ENCODE measurements around the gene MICAL3. TPM values are rescaled to one million over a fixed set of nuclear protein-coding genes. Genes with fewer than 3 reads are reported as not detected.
"Not testable (repeated sequence)": the region's sequence is repeated elsewhere in the genome, so short reads cannot be mapped to it uniquely, and the experiment has no call there.

The MICAL3 gene
- total RNA-seq, 4 donors from 2014 or later = 84.2 to 290 (median 151) TPM

DNA sequence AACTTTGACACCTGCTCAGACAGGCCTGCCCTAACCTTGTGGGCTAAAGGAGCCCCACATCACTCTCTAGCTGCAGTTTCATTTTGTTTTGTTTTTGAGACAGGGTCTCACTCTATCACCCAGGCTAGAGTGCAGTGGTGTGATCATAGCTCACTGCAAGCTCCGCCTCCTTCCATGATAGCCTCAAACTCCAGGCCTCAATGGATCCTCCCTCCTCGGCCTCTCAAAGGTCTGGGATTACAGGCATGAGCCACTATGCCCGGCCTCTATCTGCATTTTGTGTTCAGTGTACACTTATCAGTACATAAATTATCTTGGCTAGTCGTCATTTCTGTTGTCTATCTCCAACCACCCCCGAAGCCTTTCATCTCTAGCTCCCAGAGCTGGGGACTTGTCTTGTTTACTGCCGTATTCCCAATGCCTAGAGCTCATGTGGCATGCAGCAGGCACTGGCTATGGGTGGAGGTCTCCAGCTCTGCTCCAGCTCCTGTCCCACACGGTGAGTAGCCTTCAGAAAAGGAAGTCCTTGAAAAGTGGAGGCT lies 31.3 kb upstream of the MICAL3 start:
- Histone ChIP-seq H3K36me3 (no peaks in the 10 kb centered on the region), H3K4me1 (peaks cover 16 to 37% (median 22%) of the 10 kb centered on the region in 4 donors), H3K27ac (peak overlapping the region; percentile 66 to 85 (median 83)), H3K4me3 (no peak overlapping the region), H3K9me3 (no peaks in the 10 kb centered on the region), H3K27me3 (no peaks in the 10 kb centered on the region)
- TF ChIP-seq EP300 (IDR thresholded peaks at IDR 0.05; ENCODE audit: low read depth) = no peak
- no peak for TF ChIP-seq POLR2AphosphoS5 (IDR thresholded peaks at IDR 0.05)
- TF ChIP-seq, protein P1, sequence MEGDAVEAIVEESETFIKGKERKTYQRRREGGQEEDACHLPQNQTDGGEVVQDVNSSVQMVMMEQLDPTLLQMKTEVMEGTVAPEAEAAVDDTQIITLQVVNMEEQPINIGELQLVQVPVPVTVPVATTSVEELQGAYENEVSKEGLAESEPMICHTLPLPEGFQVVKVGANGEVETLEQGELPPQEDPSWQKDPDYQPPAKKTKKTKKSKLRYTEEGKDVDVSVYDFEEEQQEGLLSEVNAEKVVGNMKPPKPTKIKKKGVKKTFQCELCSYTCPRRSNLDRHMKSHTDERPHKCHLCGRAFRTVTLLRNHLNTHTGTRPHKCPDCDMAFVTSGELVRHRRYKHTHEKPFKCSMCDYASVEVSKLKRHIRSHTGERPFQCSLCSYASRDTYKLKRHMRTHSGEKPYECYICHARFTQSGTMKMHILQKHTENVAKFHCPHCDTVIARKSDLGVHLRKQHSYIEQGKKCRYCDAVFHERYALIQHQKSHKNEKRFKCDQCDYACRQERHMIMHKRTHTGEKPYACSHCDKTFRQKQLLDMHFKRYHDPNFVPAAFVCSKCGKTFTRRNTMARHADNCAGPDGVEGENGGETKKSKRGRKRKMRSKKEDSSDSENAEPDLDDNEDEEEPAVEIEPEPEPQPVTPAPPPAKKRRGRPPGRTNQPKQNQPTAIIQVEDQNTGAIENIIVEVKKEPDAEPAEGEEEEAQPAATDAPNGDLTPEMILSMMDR (IDR thresholded peaks at IDR 0.05) = no peak
- TF ChIP-seq POLR2A (IDR thresholded peaks at IDR 0.05) = no peak
- in situ Hi-C loops (cut with MboI; ENCODE audit: low pct_ligation_motif_present in 1 of 4, low pct_unique_long_range_greater_than_20kb in 1 of 4, low sequenced_read_pairs in 3 of 4) = no loop called here
- 72 to 88% methylated on average over 6 to 7 of the region's 7 CpGs for WGBS, 2 donors (ENCODE audit: low coverage in 1 of 2)
- no peak for DNase-seq
- intact Hi-C loops (cut with DNase I; ENCODE audit: low total_unique reads) = no loop called here

DNA sequence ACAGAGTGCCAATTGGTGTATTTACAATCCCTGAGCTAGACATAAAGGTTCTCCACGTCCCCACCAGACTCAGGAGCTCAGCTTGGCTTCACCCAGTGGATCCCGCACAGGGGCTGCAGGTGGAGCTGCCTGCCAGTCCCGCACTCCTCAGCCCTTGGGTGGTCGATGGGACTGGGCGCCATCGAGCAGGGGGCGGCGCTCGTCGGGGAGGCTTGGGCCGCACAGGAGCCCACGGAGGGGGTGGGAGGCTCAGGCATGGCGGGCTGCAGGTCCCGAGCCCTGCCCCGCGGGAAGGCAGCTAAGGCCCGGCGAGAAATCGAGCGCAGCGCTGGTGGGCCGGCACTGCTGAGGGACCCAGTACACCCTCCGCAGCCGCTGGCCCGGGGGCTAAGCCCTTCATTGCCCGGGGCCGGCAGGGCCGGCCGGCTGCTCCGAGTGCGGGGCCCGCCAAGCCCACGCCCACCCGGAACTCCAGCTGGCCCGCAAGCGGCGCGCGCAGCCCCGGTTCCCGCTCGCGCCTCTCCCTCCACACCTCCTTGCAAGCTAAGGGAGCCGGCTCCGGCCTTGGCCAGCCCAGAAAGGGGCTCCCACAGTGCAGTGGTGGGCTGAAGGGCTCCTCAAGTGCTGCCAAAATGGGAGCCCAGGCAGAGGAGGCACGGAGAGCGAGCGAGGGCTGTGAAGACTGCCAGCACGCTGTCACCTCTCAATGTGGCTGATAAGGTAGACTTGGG lies 29.0 kb upstream of the MICAL3 start:
- H3K9me3 ChIP-seq; DNase-seq; in situ Hi-C loops (cut with MboI; ENCODE audit: low pct_ligation_motif_present in 1 of 4, low pct_unique_long_range_greater_than_20kb in 1 of 4, low sequenced_read_pairs in 3 of 4); H3K27me3 ChIP-seq; H3K4me3 ChIP-seq; intact Hi-C loops (cut with DNase I; ENCODE audit: low total_unique reads); H3K36me3 ChIP-seq; H3K27ac ChIP-seq: not testable (repeated sequence)
- H3K4me1 ChIP-seq = peaks cover 16 to 36% (median 20%) of the 10 kb centered on the region in 4 donors
- WGBS, 2 donors (ENCODE audit: low coverage in 1 of 2) = 95 to 96% methylated on average over 4 to 43 of the region's 49 CpGs

DNA sequence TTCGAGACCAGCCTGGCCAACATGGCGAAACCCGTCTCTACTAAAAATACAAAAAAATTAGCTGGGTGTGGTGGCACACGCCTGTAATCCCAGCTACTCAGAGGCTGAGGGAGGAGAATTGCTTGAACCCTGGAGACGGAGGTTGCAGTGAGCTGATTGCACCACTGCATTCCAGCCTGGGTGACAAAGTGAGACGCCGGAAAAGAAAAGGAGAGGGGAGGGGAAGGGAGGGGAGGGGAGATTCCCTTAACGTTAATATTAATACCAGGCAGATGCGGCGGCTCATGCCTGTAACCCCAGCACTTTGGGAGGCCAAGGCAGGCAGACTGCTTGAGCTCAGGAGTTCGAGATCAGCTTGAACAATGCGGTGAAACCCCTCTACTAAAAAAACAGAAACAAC lies 26.8 kb upstream of the MICAL3 start:
- H3K9me3 ChIP-seq; in situ Hi-C loops (cut with MboI; ENCODE audit: low pct_ligation_motif_present in 1 of 4, low pct_unique_long_range_greater_than_20kb in 1 of 4, low sequenced_read_pairs in 3 of 4); H3K4me3 ChIP-seq; H3K36me3 ChIP-seq; intact Hi-C loops (cut with DNase I; ENCODE audit: low total_unique reads); H3K27me3 ChIP-seq; DNase-seq: not testable (repeated sequence)
- WGBS, 2 donors (ENCODE audit: low coverage in 1 of 2) = 88% methylated on average over 12 of the region's 12 CpGs; no CpG with 5 or more reads in 1 of the 2 donors
- H3K27ac ChIP-seq = peak overlapping the region in 3 of 4 donors; percentile 50 to 64 (median 51)
- H3K4me1 ChIP-seq = peaks cover 4 to 13% (median 6%) of the 10 kb centered on the region in 4 donors

DNA sequence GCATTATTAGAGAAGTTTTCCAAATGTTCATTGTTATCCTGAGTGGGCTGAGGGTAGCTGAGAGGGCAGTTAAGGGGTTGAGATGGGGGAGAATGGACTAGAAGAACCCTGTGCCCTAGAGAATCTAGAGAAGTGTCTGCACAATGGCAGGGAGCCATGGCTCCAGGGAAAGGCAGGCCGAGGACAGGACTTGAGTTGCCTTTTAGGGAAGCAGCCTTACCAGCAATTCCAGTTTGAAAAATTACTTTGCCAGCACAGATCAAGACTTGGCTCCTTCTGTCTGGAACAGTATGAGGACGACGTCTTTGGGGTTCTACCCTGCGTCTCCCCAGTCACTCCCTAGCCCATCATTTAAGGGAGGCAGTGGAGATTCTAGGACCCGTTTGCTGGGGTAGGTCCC lies 25.7 kb upstream of the MICAL3 start:
- no peaks in the 10 kb centered on the region for H3K36me3 ChIP-seq
- no peak for DNase-seq
- H3K4me1 ChIP-seq = peaks cover 0 to 7% (median under 1%) of the 10 kb centered on the region in 4 donors
- no peak overlapping the region for H3K4me3 ChIP-seq
- TF ChIP-seq POLR2A (IDR thresholded peaks at IDR 0.05) (no peak), EP300 (IDR thresholded peaks at IDR 0.05; ENCODE audit: low read depth) (no peak), POLR2AphosphoS5 (IDR thresholded peaks at IDR 0.05) (no peak)
- TF ChIP-seq, protein P1 (IDR thresholded peaks at IDR 0.05) = no peak
- 72% methylated on average over 5 of the region's 5 CpGs; no CpG with 5 or more reads in 1 of the 2 donors for WGBS, 2 donors (ENCODE audit: low coverage in 1 of 2)
- peak overlapping the region; percentile 37 to 64 (median 50) for H3K27ac ChIP-seq
- no peaks in the 10 kb centered on the region for H3K9me3 ChIP-seq
- H3K27me3 ChIP-seq = no peaks in the 10 kb centered on the region
- in situ Hi-C loops (cut with MboI; ENCODE audit: low pct_ligation_motif_present in 1 of 4, low pct_unique_long_range_greater_than_20kb in 1 of 4, low sequenced_read_pairs in 3 of 4) (no loop called here), intact Hi-C loops (cut with DNase I; ENCODE audit: low total_unique reads) (no loop called here)

DNA sequence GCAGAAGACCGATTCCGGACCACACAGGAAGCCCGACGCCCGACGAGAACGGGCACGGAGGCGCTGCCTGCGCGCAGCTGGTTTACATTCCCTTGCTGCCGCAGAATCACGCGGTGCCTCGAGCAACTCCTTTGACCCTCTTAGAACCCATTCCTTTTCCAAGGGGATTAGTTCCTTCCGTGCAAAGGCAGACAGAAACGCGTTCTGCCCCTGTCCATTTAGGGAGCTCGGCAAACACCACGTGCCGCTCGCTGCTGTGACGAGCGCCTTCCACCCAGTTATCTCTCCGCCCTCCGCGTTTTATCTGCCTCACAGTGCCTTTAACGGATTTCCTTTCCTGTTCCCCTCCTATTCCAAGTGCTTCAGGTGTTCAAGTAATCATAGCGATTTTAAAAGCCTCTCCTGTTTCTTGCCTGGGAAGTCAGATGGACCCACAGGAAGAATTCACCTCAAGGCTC lies 24.1 kb upstream of the MICAL3 start:
- TF ChIP-seq POLR2AphosphoS5 (IDR thresholded peaks at IDR 0.05) = no peak
- TF ChIP-seq POLR2A (IDR thresholded peaks at IDR 0.05) = no peak
- TF ChIP-seq, protein P1 (IDR thresholded peaks at IDR 0.05) = no peak
- TF ChIP-seq EP300 (IDR thresholded peaks at IDR 0.05; ENCODE audit: low read depth) = no peak
- intact Hi-C loops (cut with DNase I; ENCODE audit: low total_unique reads) = no loop called here

More for the DNA sequence above, 24.1 kb upstream of the MICAL3 start:
- no peak overlapping the region for H3K4me3 ChIP-seq
- peaks cover 0 to 11% (median 4%) of the 10 kb centered on the region in 4 donors for H3K4me1 ChIP-seq
- 72 to 73% methylated on average over 12 to 29 of the region's 29 CpGs for WGBS, 2 donors (ENCODE audit: low coverage in 1 of 2)
- H3K36me3 ChIP-seq = no peaks in the 10 kb centered on the region
- H3K9me3 ChIP-seq = no peaks in the 10 kb centered on the region
- in situ Hi-C loops (cut with MboI; ENCODE audit: low pct_ligation_motif_present in 1 of 4, low pct_unique_long_range_greater_than_20kb in 1 of 4, low sequenced_read_pairs in 3 of 4) = no loop called here
- peak overlapping the region; percentile 51 to 64 (median 58) for H3K27ac ChIP-seq
- no peak for DNase-seq
- no peaks in the 10 kb centered on the region for H3K27me3 ChIP-seq
